GM23248 (cell line): ENCODE results near the gene KIFAP3. TPM values are rescaled to one million over a fixed set of nuclear protein-coding genes. Genes with fewer than 3 reads are reported as not detected.

Experiments used
- DNase-seq: peaks from one replicate; pipeline ENCODE4 v3.0.0-alpha.2; 2015
- H2AFZ ChIP-seq: fragments of 200-600 bp; sonication (generic); 2 replicates; pipeline ENCODE4 v1.6.1; 2016; ENCODE audit warnings: antibody characterized with exemption
- H3F3A ChIP-seq: fragments of 200-600 bp; sonication (generic); 2 replicates; pipeline ENCODE4 v1.6.1; 2016; ENCODE audit warnings: mild to moderate bottlenecking, antibody characterized with exemption, mixed run types; ENCODE audit not compliant: insufficient read depth
- H3K27ac ChIP-seq: fragments of 200-600 bp; sonication (generic); 2 replicates; pipeline ENCODE4 v1.5.1; 2016; ENCODE audit warnings: mild to moderate bottlenecking
- H3K27me3 ChIP-seq: fragments of 200-600 bp; sonication (generic); replicated peaks from 2 replicates; pipeline ENCODE4 v1.6.1; 2016; ENCODE audit warnings: mild to moderate bottlenecking; ENCODE audit not compliant: insufficient read depth
- H3K36me3 ChIP-seq: fragments of 200-600 bp; sonication (generic); 2 replicates; pipeline ENCODE4 v1.6.1; 2016; ENCODE audit warnings: low read depth, mild to moderate bottlenecking
- H3K4me1 ChIP-seq: fragments of 200-600 bp; sonication (generic); 2 replicates; pipeline ENCODE4 v1.6.1; 2016; ENCODE audit warnings: mild to moderate bottlenecking; ENCODE audit not compliant: insufficient read depth
- H3K4me2 ChIP-seq: fragments of 200-600 bp; sonication (generic); one replicate; pipeline ENCODE4 v1.6.1; 2016; ENCODE audit warnings: mild to moderate bottlenecking; ENCODE audit not compliant: unreplicated experiment
- H3K4me3 ChIP-seq: fragments of 200-600 bp; sonication (generic); 2 replicates; pipeline ENCODE4 v1.5.1; 2016; ENCODE audit warnings: mild to moderate bottlenecking
- H3K79me2 ChIP-seq: fragments of 200-600 bp; sonication (generic); 2 replicates; pipeline ENCODE4 v1.6.1; 2016; ENCODE audit warnings: mild to moderate bottlenecking; ENCODE audit not compliant: insufficient read depth
- H3K9ac ChIP-seq: fragments of 200-600 bp; sonication (generic); 2 replicates; pipeline ENCODE4 v1.6.1; 2016; ENCODE audit warnings: mild to moderate bottlenecking
- H3K9me2 ChIP-seq: fragments of 200-600 bp; sonication (generic); 2 replicates; pipeline ENCODE4 v1.6.1; 2016; ENCODE audit warnings: mixed run types, mild to moderate bottlenecking, moderate library complexity; ENCODE audit not compliant: insufficient read depth
- H3K9me3 ChIP-seq: fragments of 200-600 bp; sonication (generic); one replicate; pipeline ENCODE4 v1.6.1; 2017; ENCODE audit warnings: low read depth
- H4K20me1 ChIP-seq: fragments of 200-600 bp; sonication (generic); 2 replicates; pipeline ENCODE4 v1.6.0; 2016; ENCODE audit not compliant: insufficient read depth
- EZH2 ChIP-seq: fragments of 200-600 bp; sonication (generic); IDR thresholded peaks from 2 replicates; pipeline ENCODE4 v1.6.1; 2018; ENCODE audit warnings: antibody characterized with exemption, mild to moderate bottlenecking; ENCODE audit not compliant: insufficient read depth, poor library complexity, severe bottlenecking
- EZH2phosphoT487 ChIP-seq: fragments of 200-600 bp; sonication (generic); IDR thresholded peaks from 2 replicates; pipeline ENCODE4 v1.6.1; 2018; ENCODE audit warnings: antibody characterized with exemption, moderate library complexity, mild to moderate bottlenecking, low read depth; ENCODE audit not compliant: insufficient read depth
- WGBS, 2 experiments: methylation state at CpG; one replicate each; pipeline ENCODE4 v1.1.6; 2015 to 2017; ENCODE audit warnings: low lambda C conversion rate in 2 of 2, low coverage in 1 of 2; ENCODE audit errors: missing lambda C conversion rate in 2 of 2; 5-methylcytosine and 5-hydroxymethylcytosine counted together
- in situ Hi-C: fragments of 300-500 bp; cut with MboI; formaldehyde crosslinking; loops from 2 replicates; pipeline ENCODE4 v1.15.0; 2020
- polyA plus RNA-seq: library from polyadenylated mRNA; unstranded; fragments of >200 nt; fragmentation: Nextera tagmentation; extraction: Ambion mirVana; gene quantifications from 2 replicates; pipeline ENCODE4 v1.2.1, GENCODE V29; 2016
- total RNA-seq: library from RNA; depleted of rRNA; stranded (reverse); fragments of >200 nt; shearing (Covaris generic); gene quantifications from 2 replicates; pipeline ENCODE4 v1.2.3, GENCODE V29; 2014

The KIFAP3 gene
- total and polyA plus RNA-seq, 2 experiments from 2014 or later, result 23.1 to 30.7 TPM

GRCh38 chr1:169890761-169891538 lies 183.5 kb downstream of the KIFAP3 start:
- Histone ChIP-seq H3K4me1 (peaks cover 21% of the 10 kb centered on the region), H3K9me3 (no peaks in the 10 kb centered on the region), H3K9ac (no peak overlapping the region), H3K27ac (no peak overlapping the region), H3K4me3 (no peak overlapping the region), H3K9me2 (no peaks in the 10 kb centered on the region), H3K79me2 (peaks cover 65% of the 10 kb centered on the region), H4K20me1 (no peaks in the 10 kb centered on the region), H2AFZ (no peak overlapping the region), H3F3A (no peaks in the 10 kb centered on the region), H3K27me3 (no peaks in the 10 kb centered on the region), H3K36me3 (peaks cover 8% of the 10 kb centered on the region), H3K4me2 (no peak overlapping the region)
- TF ChIP-seq EZH2phosphoT487 (no peak), EZH2 (no peak)
- 88% methylated on average over 5 of the region's 5 CpGs for WGBS, 2 experiments
- in situ Hi-C loops, result no loop called here
- no peak for DNase-seq

DNA sequence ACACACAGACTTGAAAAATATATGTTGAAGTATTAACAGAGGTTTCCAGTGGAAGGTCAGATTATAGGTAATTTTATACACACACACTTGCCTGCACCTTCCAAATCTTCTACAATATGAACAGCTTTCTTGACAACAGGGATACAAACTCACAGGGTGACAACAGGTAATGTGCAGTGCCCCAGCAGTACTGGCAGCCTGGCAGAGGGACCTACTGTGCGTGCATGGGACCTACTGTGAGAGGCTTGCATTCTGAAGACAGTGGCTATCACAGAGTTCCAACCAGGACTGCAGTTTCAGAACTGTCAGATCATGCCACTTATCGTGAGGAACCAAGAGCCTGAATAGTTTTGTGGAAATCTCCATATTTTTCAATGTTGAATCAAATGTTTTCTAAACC lies 184.6 kb downstream of the KIFAP3 start:
- no peak for DNase-seq
- WGBS, 2 experiments, result 95 to 97% methylated on average over 2 of the region's 2 CpGs

DNA sequence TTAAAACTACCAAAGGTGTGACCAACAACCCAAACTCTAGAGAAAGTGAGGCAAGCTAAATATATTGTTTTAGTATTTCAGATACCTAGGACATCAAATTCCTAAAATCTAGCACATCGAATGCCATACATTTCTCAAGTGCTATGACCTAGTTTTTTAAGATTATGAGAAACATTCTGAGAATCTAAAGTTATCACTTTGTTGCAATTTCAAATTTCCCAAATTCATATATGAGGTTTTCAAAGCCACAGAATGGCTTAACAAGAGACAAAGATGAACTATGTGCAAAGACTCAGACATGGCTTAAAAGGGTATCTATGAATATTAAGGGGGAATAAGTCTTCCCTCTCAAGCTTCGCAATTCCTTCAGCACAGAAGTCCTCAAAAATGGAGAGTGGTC lies 187.6 kb downstream of the KIFAP3 start:
- Histone ChIP-seq H3F3A (peaks cover 5% of the 10 kb centered on the region; the same call in 1 of the 2 replicates), H3K9me3 (no peaks in the 10 kb centered on the region), H3K4me2 (no peak overlapping the region), H3K4me1 (peaks cover 27% of the 10 kb centered on the region), H2AFZ (no peak overlapping the region), H3K27me3 (no peaks in the 10 kb centered on the region), H3K79me2 (peaks cover 51% of the 10 kb centered on the region), H3K36me3 (peaks cover 8% of the 10 kb centered on the region), H3K27ac (no peak overlapping the region), H3K9ac (no peak overlapping the region), H3K4me3 (no peak overlapping the region), H3K9me2 (no peaks in the 10 kb centered on the region), H4K20me1 (no peaks in the 10 kb centered on the region)
- TF ChIP-seq EZH2 (no peak), EZH2phosphoT487 (no peak)
- in situ Hi-C loops, result no loop called here
- 95 to 96% methylated on average over 2 of the region's 2 CpGs for WGBS, 2 experiments
- DNase-seq, result no peak

More for the DNA sequence above, 184.6 kb downstream of the KIFAP3 start:
- no peak overlapping the region for H3K27ac ChIP-seq
- no peak overlapping the region for H3K4me2 ChIP-seq
- no peak overlapping the region for H3K4me3 ChIP-seq
- peaks cover 8% of the 10 kb centered on the region for H3K36me3 ChIP-seq
- H3F3A ChIP-seq, result peaks cover 5% of the 10 kb centered on the region; the same call in 1 of the 2 replicates
- in situ Hi-C loops, result no loop called here
- peaks cover 65% of the 10 kb centered on the region for H3K79me2 ChIP-seq
- no peak overlapping the region for H2AFZ ChIP-seq
- H3K9me3 ChIP-seq, result no peaks in the 10 kb centered on the region
- peaks cover 30% of the 10 kb centered on the region for H3K4me1 ChIP-seq
- TF ChIP-seq EZH2phosphoT487 (no peak), EZH2 (no peak)
- no peaks in the 10 kb centered on the region for H3K9me2 ChIP-seq
- H3K27me3 ChIP-seq, result no peaks in the 10 kb centered on the region
- H3K9ac ChIP-seq, result no peak overlapping the region
- H4K20me1 ChIP-seq, result no peaks in the 10 kb centered on the region

GRCh38 chr1:169886422-169886821 lies 188.1 kb downstream of the KIFAP3 start:
- Histone ChIP-seq H3K27me3 (no peaks in the 10 kb centered on the region), H3F3A (peaks cover 5% of the 10 kb centered on the region; the same call in 1 of the 2 replicates), H3K4me1 (peaks cover 23% of the 10 kb centered on the region), H3K9me3 (no peaks in the 10 kb centered on the region), H3K9me2 (no peaks in the 10 kb centered on the region), H3K79me2 (peaks cover 46% of the 10 kb centered on the region), H4K20me1 (no peaks in the 10 kb centered on the region), H3K27ac (no peak overlapping the region), H3K4me3 (no peak overlapping the region), H3K9ac (no peak overlapping the region), H3K4me2 (no peak overlapping the region), H3K36me3 (peaks cover 8% of the 10 kb centered on the region), H2AFZ (no peak overlapping the region)
- WGBS, 2 experiments, result 89 to 98% methylated on average over 1 of the region's 1 CpG
- no peak for DNase-seq
- TF ChIP-seq EZH2phosphoT487 (no peak), EZH2 (no peak)
- in situ Hi-C loops, result no loop called here

DNA sequence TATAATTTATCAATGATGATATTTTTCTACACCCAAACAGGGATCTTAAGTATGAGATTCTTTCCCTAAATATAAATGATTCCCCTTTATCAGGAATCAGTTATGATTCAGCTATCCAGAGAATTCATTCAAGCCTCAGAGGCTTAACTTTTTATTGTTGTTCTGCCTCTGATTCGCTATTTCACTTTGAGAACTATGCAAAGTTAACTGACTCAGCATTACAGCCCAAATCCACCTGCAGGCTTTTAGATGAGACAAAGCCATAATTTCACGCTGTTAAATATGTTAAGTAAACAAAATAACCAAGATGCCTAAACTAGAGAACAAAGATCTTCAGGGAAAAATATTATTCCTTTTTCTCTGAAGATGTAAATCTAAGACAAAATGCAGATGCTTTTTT lies 189.3 kb downstream of the KIFAP3 start:
- Histone ChIP-seq H3K4me3 (no peak overlapping the region), H3F3A (peaks cover 5% of the 10 kb centered on the region; the same call in 1 of the 2 replicates), H3K36me3 (peaks cover 8% of the 10 kb centered on the region), H3K27me3 (no peaks in the 10 kb centered on the region), H3K27ac (no peak overlapping the region), H3K4me1 (peaks cover 23% of the 10 kb centered on the region), H4K20me1 (no peaks in the 10 kb centered on the region), H3K9me2 (no peaks in the 10 kb centered on the region), H3K79me2 (peaks cover 34% of the 10 kb centered on the region), H3K9me3 (no peaks in the 10 kb centered on the region), H3K4me2 (no peak overlapping the region), H3K9ac (no peak overlapping the region), H2AFZ (no peak overlapping the region)
- 96 to 98% methylated on average over 2 of the region's 2 CpGs for WGBS, 2 experiments
- in situ Hi-C loops, result no loop called here
- peak; percentile 24 for DNase-seq
- no peak for TF ChIP-seq EZH2
- TF ChIP-seq EZH2phosphoT487, result no peak
